Measurements from ENCODE around the gene DUSP15.
"Not testable (repeated sequence)": the region's sequence is repeated elsewhere in the genome, so short reads cannot be mapped to it uniquely, and the experiment has no call there.

The DUSP15 gene

GRCh38 chr20:31822421-31823330 is 47.7 kb downstream of the DUSP15 start:
- TF ChIP-seq POLR2A (IDR thresholded peaks at IDR 0.05; ENCODE audit: low read length), result no peak
- TF ChIP-seq GATA1 (IDR thresholded peaks at IDR 0.05; ENCODE audit: low read depth, low read length), result no peak
- DNase-seq, result peak; percentile 68 to 85

DNA sequence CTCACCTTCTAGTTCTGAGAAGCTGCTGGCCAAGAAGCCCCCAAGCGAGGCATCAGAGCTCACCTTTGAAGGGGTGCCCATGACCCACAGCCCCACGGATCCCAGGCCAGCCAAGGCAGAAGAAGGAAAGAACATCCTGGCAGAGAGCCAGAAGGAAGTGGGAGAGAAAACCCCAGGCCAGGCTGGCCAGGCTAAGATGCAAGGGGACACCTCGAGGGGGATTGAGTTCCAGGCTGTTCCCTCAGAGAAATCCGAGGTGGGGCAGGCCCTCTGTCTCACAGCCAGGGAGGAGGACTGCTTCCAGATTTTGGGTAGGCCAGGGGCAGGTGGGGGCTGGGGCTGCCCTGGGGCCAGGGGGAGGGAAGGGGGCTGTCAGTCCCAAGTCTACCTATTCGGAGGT is 48.9 kb downstream of the DUSP15 start:
- DNase-seq, result no peak
- TF ChIP-seq GATA1 (IDR thresholded peaks at IDR 0.05; ENCODE audit: low read depth, low read length), result no peak
- no peak for TF ChIP-seq POLR2A (IDR thresholded peaks at IDR 0.05; ENCODE audit: low read length)

- no peak for DNase-seq
- TF ChIP-seq POLR2A (IDR thresholded peaks at IDR 0.05; ENCODE audit: low read length) (no peak), GATA1 (IDR thresholded peaks at IDR 0.05; ENCODE audit: low read depth, low read length) (no peak)
Measured at GRCh38 chr20:31820228-31820627, 50.1 kb downstream of the DUSP15 start.

GRCh38 chr20:31819083-31819784 is 51.1 kb downstream of the DUSP15 start, which contains the start of gene MYLK2:
TSS of gene MYLK2 (plus strand) at chr20:31819356. CDS start at chr20:31819581, 225 bp downstream.
- TF ChIP-seq GATA1 (IDR thresholded peaks at IDR 0.05; ENCODE audit: low read depth, low read length) (no peak), POLR2A (IDR thresholded peaks at IDR 0.05; ENCODE audit: low read length) (no peak)
- DNase-seq, result no peak

DNA sequence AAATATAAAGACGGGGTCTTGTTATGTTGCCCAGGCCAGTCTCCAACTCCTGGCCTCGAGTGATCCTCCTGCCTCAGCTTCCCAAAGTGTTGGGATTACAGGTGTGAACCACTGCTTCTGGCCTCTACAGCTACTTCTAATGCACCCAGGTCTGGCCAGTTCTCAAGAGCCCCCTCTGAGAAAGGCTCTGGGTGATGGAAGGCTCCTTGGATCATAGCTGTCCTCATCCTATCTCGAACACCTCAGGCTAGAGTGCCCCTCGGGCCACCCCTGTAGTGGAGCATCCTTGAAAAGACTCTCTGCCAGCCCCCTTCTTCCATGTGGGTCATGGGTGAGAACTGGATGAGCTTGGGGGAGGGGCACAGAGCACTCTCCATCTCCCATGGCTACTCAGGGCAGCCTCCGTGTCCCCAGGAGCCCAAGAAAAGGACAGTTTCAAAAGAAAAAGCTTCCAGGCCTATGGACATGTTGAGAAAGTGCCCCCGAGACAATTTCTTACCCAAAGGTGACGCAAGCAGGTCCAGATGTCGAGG is 51.9 kb downstream of the DUSP15 start:
- no peak for TF ChIP-seq POLR2A (IDR thresholded peaks at IDR 0.05; ENCODE audit: low read length)
- no peak for DNase-seq

GRCh38 chr20:31817461-31817860 is 52.9 kb downstream of the DUSP15 start:
- no peak for DNase-seq
- no peak for TF ChIP-seq POLR2A (IDR thresholded peaks at IDR 0.05; ENCODE audit: low read length)
- TF ChIP-seq GATA1 (IDR thresholded peaks at IDR 0.05; ENCODE audit: low read depth, low read length), result no peak

DNA sequence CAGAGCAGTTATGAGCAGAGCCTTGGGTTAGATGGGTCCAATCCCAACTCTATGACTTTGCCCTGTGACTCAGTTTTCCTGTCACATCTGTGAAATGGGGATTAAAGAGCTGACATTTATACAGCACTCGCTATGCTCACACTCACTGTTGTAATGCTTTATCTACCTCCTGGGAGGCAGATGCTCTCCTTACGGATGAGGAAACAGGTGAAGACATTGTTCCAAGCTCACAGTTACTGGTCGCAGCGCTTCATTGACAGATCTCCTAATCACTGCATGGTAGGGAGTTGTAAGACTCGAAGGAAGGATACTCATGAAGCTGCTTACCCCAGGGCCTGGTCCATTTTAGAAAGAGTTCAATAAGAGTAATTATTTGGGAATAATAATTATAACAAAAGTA is 54.1 kb downstream of the DUSP15 start:
- DNase-seq, result no peak
- TF ChIP-seq GATA1 (IDR thresholded peaks at IDR 0.05; ENCODE audit: low read depth, low read length) (no peak), POLR2A (IDR thresholded peaks at IDR 0.05; ENCODE audit: low read length) (no peak)

DNA sequence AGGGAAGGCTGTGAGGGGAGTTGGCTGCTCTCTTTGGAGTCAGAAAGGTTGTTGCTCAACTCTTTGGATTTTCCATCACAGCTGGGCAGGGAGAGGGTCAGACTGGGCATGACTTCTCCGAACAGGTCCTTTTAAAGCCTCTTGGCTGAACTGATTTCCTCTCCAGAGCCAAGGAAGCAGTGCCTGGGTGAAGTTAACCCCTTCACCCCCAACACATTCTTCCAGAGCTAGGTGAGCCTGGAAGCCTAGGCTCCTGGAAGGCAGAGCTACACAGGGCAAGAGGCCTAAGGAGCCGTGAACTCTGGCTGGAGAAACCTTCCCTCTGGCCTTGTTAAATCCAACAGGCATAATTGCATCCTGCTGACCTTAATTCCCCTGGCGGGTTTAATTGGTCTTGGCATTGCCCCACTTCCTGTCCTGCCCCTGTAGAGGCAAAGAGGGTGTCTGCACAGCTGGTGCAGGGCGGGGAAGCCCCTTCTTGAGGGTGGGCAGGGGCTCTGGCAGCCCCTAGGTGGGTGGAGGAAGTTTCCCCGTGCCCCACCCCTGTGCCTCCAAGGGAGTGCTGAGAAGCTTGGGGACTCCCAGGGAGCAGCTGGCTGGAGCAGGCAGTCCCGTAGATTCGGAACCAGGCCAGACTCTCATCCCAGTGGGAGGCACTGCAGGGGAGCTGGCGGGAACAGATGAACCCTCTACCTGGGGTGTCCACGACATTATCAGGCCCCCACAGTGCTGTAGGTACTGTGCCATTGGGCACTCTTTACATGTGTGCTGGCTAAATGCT is 54.7 kb downstream of the DUSP15 start:
- no peak for DNase-seq
- TF ChIP-seq GATA1 (IDR thresholded peaks at IDR 0.05; ENCODE audit: low read depth, low read length), result no peak
- no peak for TF ChIP-seq POLR2A (IDR thresholded peaks at IDR 0.05; ENCODE audit: low read length)

- DNase-seq, result not testable (repeated sequence)
Measured at GRCh38 chr20:31814142-31814541, 56.2 kb downstream of the DUSP15 start.

DNA sequence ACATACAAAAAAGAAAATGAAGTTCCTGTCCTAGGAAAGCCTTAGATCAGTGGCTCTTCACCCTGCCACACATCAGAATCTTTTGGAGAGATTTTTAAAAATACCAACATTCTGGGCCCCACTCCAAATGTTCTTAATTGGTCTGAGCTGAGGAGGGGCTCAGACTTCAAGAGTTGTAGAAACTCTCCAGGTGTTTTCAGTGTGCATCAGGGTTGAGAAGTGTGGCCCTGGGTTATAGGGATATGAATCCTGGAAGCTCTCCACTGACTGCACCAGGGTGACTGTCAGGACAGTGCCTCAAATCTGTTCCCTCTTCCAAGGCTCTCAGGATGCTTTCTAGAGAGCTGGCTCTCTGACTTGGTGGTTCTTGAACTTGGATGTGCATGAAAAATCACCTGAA is 56.7 kb downstream of the DUSP15 start:
- no peak for DNase-seq
- TF ChIP-seq GATA1 (IDR thresholded peaks at IDR 0.05; ENCODE audit: low read depth, low read length), result no peak
- TF ChIP-seq POLR2A (IDR thresholded peaks at IDR 0.05; ENCODE audit: low read length), result no peak

DNA sequence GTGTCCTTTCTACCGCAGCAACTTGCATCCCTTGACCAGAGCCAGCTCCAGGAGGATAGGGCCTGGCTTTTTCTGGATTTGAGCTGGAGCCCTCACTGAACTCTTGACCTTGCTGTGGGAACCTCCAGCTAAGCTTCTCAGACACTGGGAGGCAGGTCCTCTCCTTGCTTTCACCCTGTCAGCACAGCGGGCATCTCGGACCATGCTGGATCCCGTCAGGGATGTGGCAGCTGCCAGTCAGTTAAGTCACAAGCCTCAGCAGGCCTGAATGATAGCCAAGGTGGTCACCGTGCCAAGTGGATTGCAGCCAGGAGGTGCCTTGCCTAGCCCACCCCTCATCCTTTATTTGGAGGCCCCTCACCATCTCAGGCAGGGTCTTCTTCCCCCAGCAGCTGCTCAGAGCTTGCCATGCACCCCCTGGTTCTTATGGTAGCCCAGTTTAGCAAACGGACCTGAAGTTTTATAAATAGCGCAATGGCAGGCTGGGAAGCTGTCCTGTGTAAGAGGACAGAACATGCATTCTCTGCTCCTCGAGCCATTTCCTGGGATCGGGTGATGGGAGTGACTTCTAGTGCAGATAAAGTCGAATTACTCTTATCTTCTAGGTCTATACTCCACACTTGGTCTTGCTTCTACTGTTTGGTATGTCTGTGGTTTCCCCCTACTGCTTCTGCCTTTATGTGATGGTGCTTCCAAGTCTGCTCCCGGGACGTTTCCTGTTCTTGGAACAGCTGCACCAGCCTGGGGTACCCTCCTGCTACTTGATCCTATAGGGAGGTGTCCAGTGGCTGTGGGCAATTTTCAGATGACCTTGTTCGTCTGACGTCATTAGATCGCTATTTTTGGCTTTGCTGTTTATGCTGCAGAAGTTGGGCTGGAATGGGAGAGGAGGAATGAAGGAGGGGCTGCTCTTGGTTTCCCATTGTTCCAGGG is 58.3 kb downstream of the DUSP15 start:
- no peak for DNase-seq
- TF ChIP-seq GATA1 (IDR thresholded peaks at IDR 0.05; ENCODE audit: low read depth, low read length) (no peak), POLR2A (IDR thresholded peaks at IDR 0.05; ENCODE audit: low read length) (no peak)

- no peak for DNase-seq
Measured at GRCh38 chr20:31811198-31811597, 59.1 kb downstream of the DUSP15 start.

More at GRCh38 chr20:31811198-31811597, 59.1 kb downstream of the DUSP15 start:
- TF ChIP-seq GATA1 (IDR thresholded peaks at IDR 0.05; ENCODE audit: low read depth, low read length) (no peak), POLR2A (IDR thresholded peaks at IDR 0.05; ENCODE audit: low read length) (no peak)

Measured in erythroblast (primary cell).